H9 (cell line): Measurements from ENCODE around the gene PCSK2. TPM values are rescaled to one million over a fixed set of nuclear protein-coding genes. Genes with fewer than 3 reads are reported as not detected.

Experiments
- DNase-seq: peaks from one replicate; pipeline ENCODE4 v3.0.0-alpha.2; 2017
- H2AFZ ChIP-seq: one replicate; pipeline ENCODE4 v1.6.1; 2013; ENCODE audit warnings: mild to moderate bottlenecking, low read length, control low read depth, moderate library complexity
- H2AK5ac ChIP-seq: 2 replicates; pipeline ENCODE4 v1.6.1; 2013; ENCODE audit warnings: low read length, control low read depth, mixed read lengths; ENCODE audit not compliant: insufficient read length
- H2BK120ac ChIP-seq: one replicate; pipeline ENCODE4 v1.6.1; 2013; ENCODE audit warnings: low read depth, mild to moderate bottlenecking, low read length, control low read depth, inconsistent platforms; ENCODE audit not compliant: poor library complexity, severe bottlenecking
- H2BK12ac ChIP-seq: 2 replicates; pipeline ENCODE4 v1.6.1; 2013; ENCODE audit warnings: low read length, control low read depth, mixed read lengths, low read depth; ENCODE audit not compliant: insufficient read length
- H2BK15ac ChIP-seq: 2 replicates; pipeline ENCODE4 v1.6.1; 2013; ENCODE audit warnings: low read depth, low read length, control low read depth
- H2BK20ac ChIP-seq: one replicate; pipeline ENCODE4 v1.6.1; 2013; ENCODE audit warnings: low read depth, mild to moderate bottlenecking, low read length, control low read depth, inconsistent platforms; ENCODE audit not compliant: poor library complexity, severe bottlenecking
- H2BK5ac ChIP-seq: 2 replicates; pipeline ENCODE4 v1.6.1; 2013; ENCODE audit warnings: low read length, control low read depth, mixed read lengths; ENCODE audit not compliant: insufficient read length
- H3K14ac ChIP-seq: 2 replicates; pipeline ENCODE4 v1.6.1; 2013; ENCODE audit warnings: low read length, control low read depth; ENCODE audit not compliant: insufficient read depth
- H3K18ac ChIP-seq: 2 replicates; pipeline ENCODE4 v1.6.1; 2013; ENCODE audit warnings: low read depth, mild to moderate bottlenecking, mixed read lengths, low read length, control low read depth; ENCODE audit not compliant: insufficient read length
- H3K23ac ChIP-seq: 2 replicates; pipeline ENCODE4 v1.6.1; 2013; ENCODE audit warnings: low read length, control low read depth, mixed read lengths, low read depth; ENCODE audit not compliant: insufficient read length
- H3K23me2 ChIP-seq: 2 replicates; pipeline ENCODE4 v1.6.1; 2013; ENCODE audit warnings: low read depth, mild to moderate bottlenecking, mixed read lengths, low read length, control low read depth; ENCODE audit not compliant: insufficient read length, poor library complexity, severe bottlenecking
- H3K27ac ChIP-seq: 2 replicates; pipeline ENCODE4 v1.5.1; 2013; ENCODE audit warnings: low read length, control low read depth, mixed read lengths, low read depth; ENCODE audit not compliant: insufficient read length
- H3K27me3 ChIP-seq: 2 replicates; pipeline ENCODE4 v1.6.1; 2013; ENCODE audit warnings: low read length, control low read depth, inconsistent platforms; ENCODE audit not compliant: insufficient read depth
- H3K4ac ChIP-seq: 2 replicates; pipeline ENCODE4 v1.6.1; 2013; ENCODE audit warnings: low read depth, mild to moderate bottlenecking, control low read depth, inconsistent platforms, low read length, moderate library complexity
- H3K4me1 ChIP-seq: 2 replicates; pipeline ENCODE4 v1.6.1; 2013; ENCODE audit warnings: low read length, control low read depth, inconsistent platforms; ENCODE audit not compliant: insufficient read depth
- H3K4me2 ChIP-seq: 2 replicates; pipeline ENCODE4 v1.6.1; 2013; ENCODE audit warnings: low read length, control low read depth, mixed read lengths; ENCODE audit not compliant: insufficient read length, insufficient read depth
- H3K56ac ChIP-seq: 2 replicates; pipeline ENCODE4 v1.6.1; 2013; ENCODE audit warnings: low read depth, mild to moderate bottlenecking, mixed read lengths, low read length, control low read depth; ENCODE audit not compliant: insufficient read length
- H3K79me1 ChIP-seq: 2 replicates; pipeline ENCODE4 v1.6.1; 2013; ENCODE audit warnings: low read depth, mild to moderate bottlenecking, moderate library complexity, low read length, control low read depth, inconsistent platforms; ENCODE audit not compliant: insufficient read depth, poor library complexity, severe bottlenecking
- H3K79me2 ChIP-seq: 2 replicates; pipeline ENCODE4 v1.6.1; 2013; ENCODE audit warnings: low read length, control low read depth, inconsistent platforms; ENCODE audit not compliant: insufficient read depth
- H3K9ac ChIP-seq: 2 replicates; pipeline ENCODE4 v1.6.1; 2013; ENCODE audit warnings: low read length, control low read depth, mixed read lengths; ENCODE audit not compliant: insufficient read length; ENCODE audit errors: extremely low read depth
- H3K9me3 ChIP-seq: one replicate; pipeline ENCODE4 v1.6.1; 2013; ENCODE audit warnings: low read depth, low read length, inconsistent platforms; ENCODE audit not compliant: control insufficient read depth
- H3T11ph ChIP-seq: one replicate; pipeline ENCODE4 v1.6.1; 2013; ENCODE audit warnings: mild to moderate bottlenecking, low read length, control low read depth, inconsistent platforms
- H4K20me1 ChIP-seq: one replicate; pipeline ENCODE4 v1.6.1; 2013; ENCODE audit not compliant: control insufficient read depth, insufficient read length, insufficient read depth
- H4K5ac ChIP-seq: 2 replicates; pipeline ENCODE4 v1.6.1; 2013; ENCODE audit warnings: low read depth, mild to moderate bottlenecking, mixed read lengths, low read length, control low read depth; ENCODE audit not compliant: insufficient read length
- H4K8ac ChIP-seq: replicated peaks from 2 replicates; pipeline ENCODE4 v1.6.1; 2013; ENCODE audit warnings: low read length, control low read depth, mixed read lengths, low read depth; ENCODE audit not compliant: insufficient read length
- H4K91ac ChIP-seq: 2 replicates; pipeline ENCODE4 v1.6.1; 2013; ENCODE audit warnings: low read depth, mild to moderate bottlenecking, moderate library complexity, mixed read lengths, low read length, control low read depth; ENCODE audit not compliant: insufficient read length
- H3K27ac Mint-ChIP-seq, 3 experiments: 2 replicates in 2 of 3; 3 replicates in 1 of 3; pipeline ENCODE4 v1.8.0; 2020 to 2021; ENCODE audit warnings: mixed read lengths in 3 of 3, mild to moderate bottlenecking in 1 of 3, moderate library complexity in 1 of 3
- H3K27me3 Mint-ChIP-seq: 2 replicates; pipeline ENCODE4 v1.8.0; 2021; ENCODE audit warnings: low read depth, mild to moderate bottlenecking, moderate library complexity, mixed read lengths
- H3K36me3 Mint-ChIP-seq, 3 experiments: 2 replicates in 2 of 3; 3 replicates in 1 of 3; pipeline ENCODE4 v1.8.0; 2020 to 2021; ENCODE audit warnings: low read depth in 3 of 3, mixed read lengths in 3 of 3; ENCODE audit not compliant: insufficient read depth in 1 of 3
- H3K4me1 Mint-ChIP-seq, 2 experiments: 2 replicates each; pipeline ENCODE4 v1.8.0; 2020; ENCODE audit warnings: mixed read lengths in 2 of 2
- H3K4me3 Mint-ChIP-seq, 2 experiments: 2 replicates in 1 of 2; 3 replicates in 1 of 2; pipeline ENCODE4 v1.8.0; 2020 to 2021; ENCODE audit warnings: mild to moderate bottlenecking in 2 of 2, mixed read lengths in 2 of 2, moderate library complexity in 1 of 2
- H3K9me3 Mint-ChIP-seq, 2 experiments: 2 replicates in 1 of 2; 3 replicates in 1 of 2; pipeline ENCODE4 v1.8.0; 2020; ENCODE audit warnings: mild to moderate bottlenecking in 2 of 2, mixed read lengths in 2 of 2, moderate library complexity in 1 of 2
- CTCF ChIP-seq: fragments of 200-600 bp; sonication (generic); conservative IDR thresholded peaks from 3 replicates; pipeline ENCODE4 v1.8.0; 2021; ENCODE audit warnings: antibody characterized with exemption, mild to moderate bottlenecking
- WGBS: extraction: QIAGEN DNeasy Blood & Tissue Kit; methylation state at CpG from one replicate; pipeline ENCODE4 v1.1.7; 2013; ENCODE audit warnings: missing lambda C conversion rate, low lambda C conversion rate, mixed read lengths; ENCODE audit not compliant: insufficient read length; ENCODE audit errors: extremely low coverage; 5-methylcytosine and 5-hydroxymethylcytosine counted together
- total RNA-seq: library from RNA; stranded (reverse); gene quantifications from 2 replicates; pipeline ENCODE4 v1.2.1, GENCODE V29; 2021

The PCSK2 gene
- total RNA-seq, 1 experiment from 2014 or later = 2.8 TPM

DNA sequence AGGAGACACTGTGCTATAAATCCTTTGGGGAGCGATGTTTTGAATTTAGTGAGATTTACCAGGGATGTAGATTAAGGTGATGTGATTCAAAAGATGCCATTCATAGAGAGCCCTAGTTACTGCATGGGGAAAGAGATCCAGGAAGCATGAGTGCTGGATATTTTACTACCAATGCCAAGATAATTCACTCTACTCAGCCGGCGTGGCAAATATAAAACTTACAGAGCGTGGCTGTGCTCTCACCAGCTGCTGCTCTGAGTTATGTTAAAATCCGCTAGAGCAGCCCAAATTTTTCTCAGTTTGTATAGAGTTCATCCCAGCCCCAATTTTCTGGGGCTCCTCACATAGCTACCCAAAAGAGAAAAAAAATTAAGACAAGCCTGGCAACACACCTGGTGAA is 255.7 kb downstream of the PCSK2 start:
- no peak overlapping the region for H3K4me3 Mint-ChIP-seq
- Histone ChIP-seq H2AK5ac (no peak overlapping the region), H2BK5ac (no peak overlapping the region), H3K27ac (no peak overlapping the region), H2BK20ac (no peak overlapping the region), H3K79me2 (no peaks in the 10 kb centered on the region), H3K27me3 (no peaks in the 10 kb centered on the region), H3K4ac (no peak overlapping the region), H3K23me2 (no peaks in the 10 kb centered on the region), H3K56ac (no peak overlapping the region), H2AFZ (no peak overlapping the region), H3K23ac (no peak overlapping the region), H2BK120ac (no peak overlapping the region), H4K20me1 (no peaks in the 10 kb centered on the region), H2BK12ac (no peak overlapping the region), H3T11ph (no peak overlapping the region), H3K14ac (no peak overlapping the region), H3K4me2 (no peak overlapping the region), H3K9me3 (no peaks in the 10 kb centered on the region), H2BK15ac (no peak overlapping the region), H3K18ac (no peak overlapping the region), H4K91ac (no peak overlapping the region), H4K8ac (no peak overlapping the region), H4K5ac (no peak overlapping the region), H3K4me1 (no peaks in the 10 kb centered on the region), H3K9ac (no peak overlapping the region), H3K79me1 (no peaks in the 10 kb centered on the region)
- no peaks in the 10 kb centered on the region for H3K9me3 Mint-ChIP-seq
- H3K36me3 Mint-ChIP-seq = no peaks in the 10 kb centered on the region
- TF ChIP-seq CTCF = no peak
- WGBS = no CpG with 5 or more reads among the region's 5 CpGs
- no peaks in the 10 kb centered on the region; a peak in 1 of 4 replicates for H3K4me1 Mint-ChIP-seq
- peaks cover 6% of the 10 kb centered on the region; the same call in 1 of the 2 replicates for H3K27me3 Mint-ChIP-seq
- DNase-seq = no peak
- H3K27ac Mint-ChIP-seq = no peak overlapping the region
